NB4 (cell line): ENCODE measurements around the gene SLC26A9.

Experiments
- CTCF ChIP-seq: IDR thresholded peaks from one replicate; pipeline ENCODE4 v1.5.1; 2012; ENCODE audit warnings: low read depth, low read length
- POLR2A ChIP-seq: IDR thresholded peaks from 2 replicates; pipeline ENCODE4 v1.6.1; 2011; ENCODE audit warnings: mild to moderate bottlenecking; ENCODE audit not compliant: insufficient read length; ENCODE audit errors: extremely low read depth

GRCh38 chr1:205917466-205918238, 25.6 kb downstream of the SLC26A9 start:
- TF ChIP-seq CTCF (no peak), POLR2A (no peak)
